ENCODE measurements around the gene DEFB127. TPM values are rescaled to one million over a fixed set of nuclear protein-coding genes. Genes with fewer than 3 reads are reported as not detected.

Gene DEFB127
- total and polyA plus RNA-seq, 2 of the 4 experiments (the other 2 are of a cell fraction) = not detected

- TF ChIP-seq POLR2A (IDR thresholded peaks at IDR 0.05; ENCODE audit: low read depth, low read length) (no peak), CTCF (conservative IDR thresholded peaks at IDR 0.05; ENCODE audit: low read depth, low read length) (no peak), BHLHE40 (IDR thresholded peaks at IDR 0.05; ENCODE audit: low read depth, low read length) (no peak), NFE2L2 (IDR thresholded peaks at IDR 0.05; ENCODE audit: low read depth, low read length) (no peak), MAZ (IDR thresholded peaks at IDR 0.05; ENCODE audit: borderline replicate concordance, low read depth, low read length) (no peak), CEBPB (IDR thresholded peaks at IDR 0.05; ENCODE audit: low read depth, low read length) (no peak), FOS (IDR thresholded peaks at IDR 0.05; ENCODE audit: low read depth, low read length) (no peak), MXI1 (IDR thresholded peaks at IDR 0.05; ENCODE audit: borderline replicate concordance, low read depth, low read length) (no peak), RFX5 (IDR thresholded peaks at IDR 0.05; ENCODE audit: low read depth, low read length) (no peak), SMC3 (IDR thresholded peaks at IDR 0.05; ENCODE audit: low read depth, low read length) (no peak), RCOR1 (IDR thresholded peaks at IDR 0.05; ENCODE audit: insufficient replicate concordance, low read length) (no peak), ELK1 (IDR thresholded peaks at IDR 0.05; ENCODE audit: borderline replicate concordance, low read depth, low read length) (no peak), USF2 (IDR thresholded peaks at IDR 0.05; ENCODE audit: low read depth, low read length) (no peak), CHD1 (IDR thresholded peaks at IDR 0.05; ENCODE audit: low read depth, low read length) (no peak), RAD21 (IDR thresholded peaks at IDR 0.05; ENCODE audit: low read length) (no peak), MAFK (IDR thresholded peaks at IDR 0.05; ENCODE audit: low read depth, low read length) (no peak)
- Histone ChIP-seq H3K9ac (ENCODE audit: low read depth, low read length) (no peak overlapping the region), H4K20me1 (ENCODE audit: insufficient read depth, low read length) (no peaks in the 10 kb centered on the region), H2AK9ac (replicated peaks; ENCODE audit: low read depth, low read length, poor library complexity) (no peak overlapping the region), H3K9me1 (ENCODE audit: insufficient read depth, low read length) (no peaks in the 10 kb centered on the region), H4K5ac (ENCODE audit: low read depth, low read length) (no peak overlapping the region), H2AFZ (replicated peaks; ENCODE audit: low read length, poor library complexity) (no peak overlapping the region), H2AK5ac (ENCODE audit: low read depth, low read length) (no peak overlapping the region), H2BK15ac (ENCODE audit: low read depth, low read length) (no peak overlapping the region), H3K36me3 (ENCODE audit: control insufficient read depth, insufficient read depth, low read length) (no peaks in the 10 kb centered on the region), H3K56ac (ENCODE audit: extremely low read depth, insufficient read depth, low read length) (no peak overlapping the region), H2BK5ac (ENCODE audit: low read depth, low read length, poor library complexity, severe bottlenecking) (no peak overlapping the region), H3K23ac (ENCODE audit: low read depth, low read length) (no peak overlapping the region), H3K9me3 (ENCODE audit: control insufficient read depth, insufficient read depth, low read length) (no peaks in the 10 kb centered on the region), H2BK120ac (ENCODE audit: low read depth, low read length) (no peak overlapping the region), H3K79me1 (ENCODE audit: low read depth in 1 of 2, low read length in 2 of 2) (no peaks in the 10 kb centered on the region), H4K91ac (ENCODE audit: insufficient read depth, low read depth, low read length) (no peak overlapping the region), H3K4me2 (ENCODE audit: low read depth, low read length) (no peak overlapping the region), H3K4ac (ENCODE audit: low read depth, low read length) (no peak overlapping the region), H3K27me3 (ENCODE audit: control insufficient read depth, insufficient read depth, low read length) (no peaks in the 10 kb centered on the region), H3K14ac (replicated peaks; ENCODE audit: low read depth, low read length) (no peak overlapping the region), H2BK20ac (ENCODE audit: low read depth, low read length) (no peak overlapping the region), H3K4me1 (ENCODE audit: control insufficient read depth, insufficient read depth, low read length) (no peaks in the 10 kb centered on the region), H4K8ac (ENCODE audit: low read depth in 2 of 2, low read length in 2 of 2) (no peak overlapping the region), H3K18ac (ENCODE audit: low read depth, low read length) (no peak overlapping the region), H3K27ac (ENCODE audit: insufficient read depth, low read length) (no peak overlapping the region), H3K4me3 (ENCODE audit: insufficient read depth, low read depth, low read length) (no peak overlapping the region)
- no peak for DNase-seq
- BruUV-seq (replicated peaks) = no TSS peak
- in situ Hi-C loops (cut with MboI; ENCODE audit: low sequenced_read_pairs) (no loop called here), intact Hi-C loops (cut with micrococcal nuclease) (no loop called here), dilution Hi-C loops (cut with HindIII; ENCODE audit: low sequenced_read_pairs, unreplicated experiment) (no loop called here)
- ChIA-PET POLR2A (ENCODE audit: unreplicated experiment) (no interaction called here), CTCF (no interaction called here)
- ATAC-seq (ENCODE audit: low read depth) = no peak
- no CpG with 5 or more reads among the region's 1 CpG for WGBS, 2 experiments (ENCODE audit: extremely low coverage in 2 of 2, insufficient read length in 1 of 2)
Observed at GRCh38 chr20:152131-152530, 5.1 kb upstream of the DEFB127 start.
